ENCODE measurements around the gene RGPD8.

DNA sequence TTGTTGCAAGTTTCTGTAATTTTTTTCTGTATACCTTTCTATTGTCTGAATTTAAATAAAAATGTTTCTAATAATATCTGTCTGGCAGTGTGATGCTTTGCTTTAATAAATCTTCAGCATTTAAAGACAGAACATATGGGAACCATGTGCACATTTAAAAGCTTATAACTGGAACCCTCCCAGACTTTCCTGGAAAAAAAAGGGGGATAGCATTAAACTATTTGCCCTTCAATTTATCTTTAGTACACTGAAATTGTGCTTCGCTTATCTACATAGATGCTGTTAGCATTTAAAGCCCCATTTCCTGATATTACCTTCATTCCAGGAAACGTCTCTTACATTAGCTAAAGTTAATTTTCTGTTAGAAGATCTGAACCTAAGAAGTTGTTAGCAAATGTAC lies 93.5 kb downstream of the RGPD8 start:
- TF ChIP-seq, protein P1, sequence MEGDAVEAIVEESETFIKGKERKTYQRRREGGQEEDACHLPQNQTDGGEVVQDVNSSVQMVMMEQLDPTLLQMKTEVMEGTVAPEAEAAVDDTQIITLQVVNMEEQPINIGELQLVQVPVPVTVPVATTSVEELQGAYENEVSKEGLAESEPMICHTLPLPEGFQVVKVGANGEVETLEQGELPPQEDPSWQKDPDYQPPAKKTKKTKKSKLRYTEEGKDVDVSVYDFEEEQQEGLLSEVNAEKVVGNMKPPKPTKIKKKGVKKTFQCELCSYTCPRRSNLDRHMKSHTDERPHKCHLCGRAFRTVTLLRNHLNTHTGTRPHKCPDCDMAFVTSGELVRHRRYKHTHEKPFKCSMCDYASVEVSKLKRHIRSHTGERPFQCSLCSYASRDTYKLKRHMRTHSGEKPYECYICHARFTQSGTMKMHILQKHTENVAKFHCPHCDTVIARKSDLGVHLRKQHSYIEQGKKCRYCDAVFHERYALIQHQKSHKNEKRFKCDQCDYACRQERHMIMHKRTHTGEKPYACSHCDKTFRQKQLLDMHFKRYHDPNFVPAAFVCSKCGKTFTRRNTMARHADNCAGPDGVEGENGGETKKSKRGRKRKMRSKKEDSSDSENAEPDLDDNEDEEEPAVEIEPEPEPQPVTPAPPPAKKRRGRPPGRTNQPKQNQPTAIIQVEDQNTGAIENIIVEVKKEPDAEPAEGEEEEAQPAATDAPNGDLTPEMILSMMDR (conservative IDR thresholded peaks at IDR 0.05), result no peak
- no peak for TF ChIP-seq EZH2 (IDR thresholded peaks at IDR 0.05; ENCODE audit: low read depth)
